Thoracic aorta (tissue), 2 donors: ENCODE measurements around the gene PRKCA. TPM values are rescaled to one million over a fixed set of nuclear protein-coding genes. Genes with fewer than 3 reads are reported as not detected.

Source experiments
- ATAC-seq: fragments of 150-250 bp; one replicate; pipeline ENCODE4 v1.8.0; 2017; ENCODE audit warnings: low read depth; ENCODE audit not compliant: insufficient number of reproducible peaks, low FRiP score
- DNase-seq: peaks from one replicate; pipeline ENCODE4 v3.0.0-alpha.2; 2020; ENCODE audit warnings: low spot score
- H3K27ac ChIP-seq, 2 donors: fragments of 200-600 bp; sonication (generic); 1 replicate in 1 of 2; 2 replicates in 1 of 2; pipeline ENCODE4 v1.5.1; 2016; ENCODE audit warnings: mild to moderate bottlenecking in 2 of 2, moderate library complexity in 2 of 2
- H3K27me3 ChIP-seq: fragments of 200-600 bp; sonication (generic); replicated peaks from 2 replicates; pipeline ENCODE4 v1.6.0; 2016; ENCODE audit warnings: mild to moderate bottlenecking; ENCODE audit not compliant: insufficient read depth
- H3K36me3 ChIP-seq: fragments of 200-600 bp; sonication (generic); one replicate; pipeline ENCODE4 v1.5.1; 2016
- H3K4me1 ChIP-seq, 2 donors: fragments of 200-600 bp; sonication (generic); 1 replicate in 1 of 2; 2 replicates in 1 of 2; pipeline versions ENCODE4 v1.5.1 to v1.6.0; 2016; ENCODE audit warnings: low read depth in 2 of 2, mild to moderate bottlenecking in 1 of 2; ENCODE audit not compliant: control insufficient read depth in 1 of 2
- H3K4me3 ChIP-seq: fragments of 200-600 bp; sonication (generic); 2 replicates; pipeline ENCODE4 v1.5.1; 2016; ENCODE audit warnings: mild to moderate bottlenecking
- H3K9me3 ChIP-seq: fragments of 200-600 bp; sonication (generic); 2 replicates; pipeline ENCODE4 v1.5.1; 2016
- total RNA-seq, 2 donors: library from RNA; depleted of rRNA; stranded (reverse); fragments of >200 nt; gene quantifications; one replicate each; pipeline versions ENCODE4 v1.1.0 to v1.2.3, GENCODE V29; 2016
- TF ChIP-seq, protein P1 (sequence below): fragments of 200-600 bp; sonication (generic); IDR thresholded peaks from one replicate; pipeline ENCODE4 v1.5.1; 2019; ENCODE audit warnings: antibody characterized with exemption

The PRKCA gene
- total RNA-seq, 2 donors from 2014 or later: 9.1 to 11.6 TPM

DNA sequence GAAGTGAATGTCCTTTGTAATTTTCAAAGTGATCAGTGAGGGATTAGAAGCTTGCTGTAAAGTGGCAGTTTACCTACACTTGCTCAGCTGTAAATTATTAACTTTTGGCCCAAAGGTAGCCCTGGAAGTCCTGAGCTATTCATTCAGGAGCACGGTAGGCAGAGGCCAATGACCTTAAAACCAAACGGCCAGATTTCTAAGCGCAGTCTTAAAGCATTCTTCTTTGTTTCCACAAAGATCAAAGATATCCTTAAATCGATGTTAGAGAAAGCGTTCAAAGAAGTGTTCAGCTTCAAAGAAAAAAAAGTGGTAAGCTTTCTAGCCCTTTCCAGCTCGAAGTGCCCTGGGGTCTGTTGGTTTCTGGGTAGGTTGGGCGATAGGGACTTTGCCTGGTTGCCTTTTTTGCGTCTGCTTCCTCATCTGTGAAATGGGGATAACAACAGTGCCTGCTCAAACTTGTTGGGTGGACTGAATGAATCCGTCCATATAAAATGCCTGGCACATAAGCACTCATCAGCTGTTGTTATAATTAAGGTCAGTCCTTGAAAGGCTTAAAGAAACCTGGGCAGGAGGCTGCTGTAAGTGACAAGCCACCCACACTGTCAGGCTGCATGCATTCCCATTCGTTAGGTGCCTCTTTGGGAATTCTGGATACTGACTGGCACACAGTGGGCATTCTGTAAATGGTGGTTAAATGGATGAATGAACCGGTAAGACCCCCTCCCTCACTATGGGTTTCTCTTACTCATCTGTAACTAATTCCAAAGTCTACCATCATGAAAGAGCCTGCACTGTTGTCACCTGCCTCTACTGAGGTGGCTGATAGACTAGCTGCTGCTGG, 113.2 kb downstream of the PRKCA start:
- no peak for ATAC-seq
- Histone ChIP-seq H3K36me3 (no peaks in the 10 kb centered on the region), H3K27me3 (no peaks in the 10 kb centered on the region), H3K27ac (no peak overlapping the region), H3K4me1 (no peaks in the 10 kb centered on the region), H3K4me3 (no peak overlapping the region), H3K9me3 (no peaks in the 10 kb centered on the region)
- TF ChIP-seq, protein P1, sequence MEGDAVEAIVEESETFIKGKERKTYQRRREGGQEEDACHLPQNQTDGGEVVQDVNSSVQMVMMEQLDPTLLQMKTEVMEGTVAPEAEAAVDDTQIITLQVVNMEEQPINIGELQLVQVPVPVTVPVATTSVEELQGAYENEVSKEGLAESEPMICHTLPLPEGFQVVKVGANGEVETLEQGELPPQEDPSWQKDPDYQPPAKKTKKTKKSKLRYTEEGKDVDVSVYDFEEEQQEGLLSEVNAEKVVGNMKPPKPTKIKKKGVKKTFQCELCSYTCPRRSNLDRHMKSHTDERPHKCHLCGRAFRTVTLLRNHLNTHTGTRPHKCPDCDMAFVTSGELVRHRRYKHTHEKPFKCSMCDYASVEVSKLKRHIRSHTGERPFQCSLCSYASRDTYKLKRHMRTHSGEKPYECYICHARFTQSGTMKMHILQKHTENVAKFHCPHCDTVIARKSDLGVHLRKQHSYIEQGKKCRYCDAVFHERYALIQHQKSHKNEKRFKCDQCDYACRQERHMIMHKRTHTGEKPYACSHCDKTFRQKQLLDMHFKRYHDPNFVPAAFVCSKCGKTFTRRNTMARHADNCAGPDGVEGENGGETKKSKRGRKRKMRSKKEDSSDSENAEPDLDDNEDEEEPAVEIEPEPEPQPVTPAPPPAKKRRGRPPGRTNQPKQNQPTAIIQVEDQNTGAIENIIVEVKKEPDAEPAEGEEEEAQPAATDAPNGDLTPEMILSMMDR: no peak
- DNase-seq: no peak

DNA sequence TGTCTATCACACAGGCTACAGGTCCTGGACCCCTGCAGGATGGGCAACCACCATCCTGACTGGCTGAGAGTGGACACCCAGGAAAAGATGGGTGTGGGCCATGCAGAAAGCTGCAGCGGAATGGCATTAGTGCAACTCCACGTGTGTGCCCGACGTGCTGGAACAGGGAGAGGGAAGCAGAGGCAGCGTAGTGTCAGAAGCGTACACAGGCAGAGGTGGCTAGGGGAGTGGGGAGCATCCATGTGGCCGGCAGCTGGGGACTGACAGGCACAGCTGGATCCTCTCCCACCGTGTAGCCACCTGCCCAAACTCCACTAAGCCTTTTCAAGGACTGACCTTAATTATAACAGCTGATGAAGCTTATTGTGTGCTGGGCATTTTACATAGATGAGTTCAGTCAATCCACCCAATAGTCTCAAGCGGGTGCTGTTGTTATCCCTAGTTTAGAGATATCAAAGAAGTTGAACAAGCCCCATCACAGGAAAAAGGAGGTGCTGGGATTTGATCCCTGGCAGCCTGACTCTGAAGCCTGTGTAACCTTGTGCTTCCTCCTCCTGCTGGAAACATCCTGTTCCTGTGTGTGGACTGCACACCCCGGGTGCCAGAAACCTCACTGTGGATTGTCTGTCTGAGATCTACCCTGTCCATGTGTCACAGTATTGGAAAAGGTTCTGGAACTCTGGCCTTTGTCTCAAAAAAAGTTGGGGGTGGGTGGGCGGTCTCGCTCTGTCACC, 114.0 kb downstream of the PRKCA start:
- Histone ChIP-seq H3K27me3 (no peaks in the 10 kb centered on the region), H3K36me3 (no peaks in the 10 kb centered on the region), H3K4me3 (no peak overlapping the region), H3K4me1 (no peaks in the 10 kb centered on the region), H3K27ac (no peak overlapping the region), H3K9me3 (no peaks in the 10 kb centered on the region)
- DNase-seq: no peak
- ATAC-seq: no peak
- TF ChIP-seq, protein P1: no peak

DNA sequence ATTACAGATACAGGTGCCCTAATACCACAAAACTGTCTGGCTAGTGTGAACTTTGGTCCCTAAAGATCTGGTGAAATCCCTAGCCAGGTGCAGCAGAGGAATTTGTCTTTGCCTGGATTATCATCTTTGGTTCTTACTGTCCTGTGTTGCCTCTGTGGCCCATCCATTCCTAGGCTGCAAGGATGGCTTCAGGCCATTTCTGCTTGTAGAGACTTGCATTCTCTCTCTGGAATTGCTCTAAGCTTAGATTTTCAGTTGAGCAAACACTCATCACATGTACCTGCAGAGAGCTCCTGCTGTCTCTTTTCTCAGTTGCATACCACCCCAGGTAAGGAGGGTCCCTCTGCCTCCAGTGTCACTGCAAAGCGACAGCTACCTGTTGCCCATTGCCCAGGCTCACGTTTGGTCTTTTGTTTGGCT, 114.9 kb downstream of the PRKCA start:
- Histone ChIP-seq H3K4me3 (no peak overlapping the region), H3K9me3 (no peaks in the 10 kb centered on the region), H3K27ac (no peak overlapping the region), H3K4me1 (no peaks in the 10 kb centered on the region), H3K27me3 (no peaks in the 10 kb centered on the region), H3K36me3 (no peaks in the 10 kb centered on the region)
- TF ChIP-seq, protein P1: no peak
- ATAC-seq (no peak), DNase-seq (no peak)

DNA sequence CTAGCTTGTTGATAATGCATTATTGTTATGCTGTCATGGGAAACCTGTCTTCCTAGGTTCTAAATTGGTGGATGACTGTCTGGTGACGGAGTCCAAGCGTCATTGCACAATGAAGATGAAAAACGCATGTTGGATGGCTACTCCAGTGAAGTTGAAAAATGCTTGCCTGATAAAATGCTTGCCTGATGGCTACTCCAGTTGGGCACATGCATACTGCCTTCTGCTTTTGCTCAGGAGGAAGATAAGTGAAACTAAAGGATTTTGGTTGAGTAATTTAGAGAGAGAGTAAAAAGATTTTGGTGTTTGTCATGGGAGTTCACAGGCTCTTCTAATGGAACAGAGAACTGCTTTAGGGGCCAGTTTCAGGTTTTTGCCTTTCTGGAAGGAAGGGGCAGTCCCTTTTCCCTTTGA, 118.6 kb downstream of the PRKCA start:
- no peak for ATAC-seq
- TF ChIP-seq, protein P1: no peak
- DNase-seq: no peak
- H3K4me3 ChIP-seq: no peak overlapping the region
- H3K4me1 ChIP-seq: no peaks in the 10 kb centered on the region
- no peaks in the 10 kb centered on the region for H3K27me3 ChIP-seq
- no peaks in the 10 kb centered on the region for H3K36me3 ChIP-seq
- H3K27ac ChIP-seq: no peak overlapping the region
- H3K9me3 ChIP-seq: no peaks in the 10 kb centered on the region

DNA sequence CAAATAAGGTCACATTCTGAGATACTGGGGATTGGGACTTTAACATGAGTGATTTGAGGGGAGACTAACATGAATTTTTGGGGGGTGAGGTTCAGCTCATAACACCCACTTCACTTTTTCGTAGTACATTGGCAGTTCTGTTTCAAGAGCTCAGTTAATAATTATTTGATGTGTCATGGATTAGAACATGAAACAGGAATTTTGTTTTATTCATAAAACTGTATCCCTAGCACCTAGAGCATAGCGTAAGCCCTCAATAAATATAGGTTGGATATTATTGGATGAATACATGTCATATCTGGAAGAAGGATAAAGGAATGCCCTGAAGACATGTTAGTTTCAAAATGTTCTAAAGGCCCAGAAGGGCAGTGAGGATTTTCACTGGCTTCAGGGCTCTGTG, 119.8 kb downstream of the PRKCA start:
- Histone ChIP-seq H3K4me1 (no peaks in the 10 kb centered on the region), H3K27ac (no peak overlapping the region)
- TF ChIP-seq, protein P1: no peak

More for the DNA sequence above, 119.8 kb downstream of the PRKCA start:
- Histone ChIP-seq H3K27me3 (no peaks in the 10 kb centered on the region), H3K9me3 (no peaks in the 10 kb centered on the region), H3K4me3 (no peak overlapping the region), H3K36me3 (no peaks in the 10 kb centered on the region)
- ATAC-seq (no peak), DNase-seq (no peak)
